Effector memory CD4-positive, alpha-beta T cell (primary cell): Measurements from ENCODE around the gene TIMP3.

Source experiments
- DNase-seq, 3 donors: peaks; one replicate each; pipeline ENCODE4 v3.0.0-alpha.2; 2020
- H3K27ac ChIP-seq: 2 replicates; pipeline ENCODE4 v1.7.0; 2013; ENCODE audit warnings: mild to moderate bottlenecking, low read length, moderate library complexity; ENCODE audit not compliant: insufficient read depth, poor library complexity, severe bottlenecking
- H3K27me3 ChIP-seq: replicated peaks from 2 replicates; pipeline ENCODE4 v1.7.0; 2013; ENCODE audit warnings: mild to moderate bottlenecking, low read length; ENCODE audit not compliant: insufficient read depth, control insufficient read depth, poor library complexity, severe bottlenecking
- H3K36me3 ChIP-seq: 2 replicates; pipeline ENCODE4 v1.7.0; 2013; ENCODE audit warnings: mild to moderate bottlenecking, low read length, moderate library complexity; ENCODE audit not compliant: control insufficient read depth, insufficient read depth
- H3K4me1 ChIP-seq: 2 replicates; pipeline ENCODE4 v1.7.0; 2013; ENCODE audit warnings: low read length, mild to moderate bottlenecking; ENCODE audit not compliant: control insufficient read depth, insufficient read depth, poor library complexity, severe bottlenecking
- H3K4me3 ChIP-seq: 2 replicates; pipeline ENCODE4 v1.7.0; 2013; ENCODE audit warnings: low read length, low read depth, mild to moderate bottlenecking; ENCODE audit not compliant: insufficient read depth, poor library complexity, severe bottlenecking
- H3K9me3 ChIP-seq: 2 replicates; pipeline ENCODE4 v1.7.0; 2013; ENCODE audit warnings: mild to moderate bottlenecking, low read length, moderate library complexity; ENCODE audit not compliant: control insufficient read depth

The TIMP3 gene

DNA sequence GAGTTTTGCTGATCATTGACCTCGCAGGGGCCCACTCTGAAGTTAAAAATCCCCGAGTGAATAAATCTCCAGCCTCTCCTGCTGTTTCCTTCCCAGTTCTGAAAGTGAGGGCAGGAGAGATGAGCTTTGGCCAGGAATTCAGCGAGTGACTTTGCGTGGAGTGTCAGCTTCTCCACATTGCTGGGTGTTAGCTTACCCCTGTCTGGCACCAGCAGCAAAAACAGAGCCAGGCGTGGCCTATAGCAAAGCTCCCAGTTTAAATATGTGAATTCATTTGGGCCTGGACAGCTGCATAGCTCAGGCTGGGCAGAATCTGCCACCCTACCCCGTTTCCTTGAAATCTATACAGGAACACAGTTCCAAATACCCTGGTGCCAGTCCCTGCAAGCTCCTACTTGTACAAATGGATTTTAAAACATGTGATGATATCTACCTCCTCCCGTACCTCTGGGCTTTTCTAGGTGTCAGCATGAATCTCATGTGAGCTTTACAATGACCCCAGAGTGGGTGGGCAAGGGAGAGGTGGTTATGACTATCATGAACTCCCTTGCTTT is 25.6 kb downstream of the TIMP3 start:
- Histone ChIP-seq H3K27ac (no peak overlapping the region), H3K27me3 (no peaks in the 10 kb centered on the region), H3K4me1 (no peaks in the 10 kb centered on the region), H3K9me3 (no peaks in the 10 kb centered on the region), H3K36me3 (no peaks in the 10 kb centered on the region), H3K4me3 (no peak overlapping the region)
- DNase-seq: no peak

DNA sequence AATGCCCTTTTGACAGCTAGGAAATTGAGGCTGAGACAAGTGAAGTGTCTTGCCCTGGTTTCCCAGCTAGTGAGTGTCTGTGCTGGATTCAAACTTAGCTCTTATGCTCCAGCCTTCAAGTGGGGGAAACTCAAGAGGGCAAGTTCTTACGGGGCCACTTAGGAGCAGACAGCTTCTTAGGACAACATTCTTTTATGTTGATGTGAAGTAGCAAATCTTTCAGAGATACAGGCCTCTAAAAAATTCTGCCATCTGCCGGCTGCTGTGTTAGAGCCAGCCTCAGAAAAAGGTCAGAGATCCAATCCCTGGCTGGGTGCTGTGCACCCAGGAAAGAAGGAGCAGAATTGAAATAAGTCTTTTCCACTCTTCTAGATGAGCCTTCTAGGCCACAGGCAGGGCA is 26.6 kb downstream of the TIMP3 start:
- Histone ChIP-seq H3K4me1 (no peaks in the 10 kb centered on the region), H3K9me3 (no peaks in the 10 kb centered on the region), H3K36me3 (no peaks in the 10 kb centered on the region), H3K4me3 (no peak overlapping the region), H3K27ac (no peak overlapping the region), H3K27me3 (no peaks in the 10 kb centered on the region)
- no peak for DNase-seq

DNA sequence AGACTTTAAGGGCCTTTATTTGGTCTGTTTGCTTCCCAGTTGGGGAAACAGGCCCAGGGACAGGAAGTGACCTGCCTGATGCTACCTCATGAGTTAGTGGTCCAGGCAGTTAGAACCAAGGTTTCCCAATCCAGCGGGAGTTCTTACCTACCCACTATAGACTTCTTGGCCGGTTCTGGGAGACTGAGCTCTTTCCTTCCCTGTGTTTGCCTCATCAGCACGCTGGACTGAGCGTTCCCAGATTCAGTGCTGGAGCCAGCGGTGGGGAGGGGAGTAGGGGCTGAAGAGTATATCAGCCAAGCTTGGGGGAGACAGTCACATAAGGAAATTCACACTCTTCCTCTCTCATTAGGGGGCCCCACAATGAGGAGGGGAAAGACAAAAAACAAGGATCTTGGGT is 27.1 kb downstream of the TIMP3 start:
- no peaks in the 10 kb centered on the region for H3K36me3 ChIP-seq
- no peaks in the 10 kb centered on the region for H3K27me3 ChIP-seq
- no peaks in the 10 kb centered on the region for H3K4me1 ChIP-seq
- H3K4me3 ChIP-seq: no peak overlapping the region
- no peaks in the 10 kb centered on the region for H3K9me3 ChIP-seq
- no peak overlapping the region for H3K27ac ChIP-seq
- no peak for DNase-seq

DNA sequence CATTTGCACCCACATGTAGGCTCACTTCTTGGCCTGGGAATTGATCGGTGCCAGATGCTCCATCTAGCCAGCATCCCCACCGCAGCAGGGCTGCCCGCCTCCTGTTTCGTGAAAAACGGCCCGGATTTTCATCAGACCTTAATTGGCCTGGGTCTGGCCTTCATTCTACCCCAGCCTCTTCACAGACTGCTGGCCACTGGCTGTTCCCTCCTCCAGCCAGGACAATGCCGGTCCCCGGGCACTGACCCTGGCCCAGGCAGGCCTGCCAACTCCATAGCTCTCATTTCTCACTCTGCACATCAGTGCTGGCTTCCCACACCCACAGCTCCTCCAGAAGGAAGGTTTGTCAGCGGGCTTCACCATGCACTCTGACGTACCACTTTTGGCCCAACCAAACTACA is 27.9 kb downstream of the TIMP3 start:
- Histone ChIP-seq H3K27ac (no peak overlapping the region), H3K4me1 (no peaks in the 10 kb centered on the region), H3K36me3 (no peaks in the 10 kb centered on the region), H3K4me3 (no peak overlapping the region), H3K27me3 (no peaks in the 10 kb centered on the region), H3K9me3 (no peaks in the 10 kb centered on the region)
- DNase-seq: no peak

DNA sequence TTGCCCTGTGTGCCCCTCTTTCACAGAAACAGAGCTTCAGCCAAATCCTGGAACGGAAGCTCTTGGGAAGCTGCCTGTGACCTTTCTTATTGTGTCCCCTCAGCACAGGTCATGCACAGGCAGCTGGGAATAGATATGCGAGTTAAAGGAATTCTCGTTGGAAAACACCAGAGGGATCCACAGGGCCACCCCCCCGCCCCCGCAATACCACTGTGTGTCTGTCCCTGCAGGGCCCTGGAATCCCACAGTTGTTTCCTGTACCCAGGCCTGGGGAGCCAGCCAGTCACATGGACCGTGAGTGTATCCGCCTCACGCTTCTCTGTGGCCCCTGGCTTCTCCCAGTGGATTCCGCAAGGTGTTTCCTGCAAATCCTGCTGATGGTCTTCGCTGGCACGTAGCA is 29.0 kb downstream of the TIMP3 start:
- DNase-seq: no peak
- no peaks in the 10 kb centered on the region for H3K4me1 ChIP-seq
- no peak overlapping the region for H3K4me3 ChIP-seq
- H3K27me3 ChIP-seq: no peaks in the 10 kb centered on the region
- H3K9me3 ChIP-seq: no peaks in the 10 kb centered on the region
- no peak overlapping the region for H3K27ac ChIP-seq
- no peaks in the 10 kb centered on the region for H3K36me3 ChIP-seq

DNA sequence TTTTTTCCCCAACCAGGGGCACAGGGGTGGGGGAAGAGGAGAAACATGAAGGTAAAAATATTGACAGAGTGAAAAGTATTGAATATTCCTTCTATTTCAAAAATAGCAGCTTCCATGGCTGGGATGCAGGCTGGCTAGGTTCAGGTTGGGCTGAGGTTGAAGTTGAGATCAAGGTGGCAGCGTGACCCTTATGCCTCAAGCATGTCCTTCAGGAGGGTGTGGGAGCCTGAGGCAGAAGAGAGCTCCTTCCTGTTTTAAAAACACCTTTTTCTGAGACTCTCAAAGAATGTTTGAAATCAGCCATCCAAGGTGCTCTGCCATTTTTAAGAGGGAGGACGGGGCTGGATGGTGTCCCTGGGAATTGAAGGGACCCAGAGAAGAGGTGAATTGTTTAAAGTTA is 29.5 kb downstream of the TIMP3 start:
- Histone ChIP-seq H3K4me1 (no peaks in the 10 kb centered on the region), H3K36me3 (no peaks in the 10 kb centered on the region), H3K9me3 (no peaks in the 10 kb centered on the region), H3K4me3 (no peak overlapping the region), H3K27ac (no peak overlapping the region), H3K27me3 (no peaks in the 10 kb centered on the region)
- no peak for DNase-seq

DNA sequence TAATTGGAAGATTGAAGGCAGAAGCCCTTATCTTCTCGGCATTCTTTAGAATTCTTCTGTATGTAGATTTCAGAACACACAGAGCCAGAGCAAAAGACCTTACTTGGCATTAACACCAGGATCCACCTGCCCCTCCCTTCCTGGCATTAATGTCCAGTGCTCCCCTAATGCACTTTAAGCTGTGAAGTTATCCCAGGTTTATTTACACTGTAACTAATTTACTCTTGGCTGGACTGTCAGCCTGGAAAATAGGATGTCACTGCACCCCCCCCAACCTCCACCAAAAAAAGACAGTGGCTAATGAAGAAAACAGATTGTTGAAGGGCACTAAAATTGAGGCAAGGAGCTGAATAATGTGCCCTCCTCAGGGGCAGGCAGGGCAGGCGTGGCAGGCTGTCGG is 30.1 kb downstream of the TIMP3 start:
- H3K4me1 ChIP-seq: no peaks in the 10 kb centered on the region
- no peak for DNase-seq
- H3K4me3 ChIP-seq: no peak overlapping the region
- no peaks in the 10 kb centered on the region for H3K9me3 ChIP-seq
- H3K27ac ChIP-seq: no peak overlapping the region
- H3K27me3 ChIP-seq: no peaks in the 10 kb centered on the region
- H3K36me3 ChIP-seq: no peaks in the 10 kb centered on the region

DNA sequence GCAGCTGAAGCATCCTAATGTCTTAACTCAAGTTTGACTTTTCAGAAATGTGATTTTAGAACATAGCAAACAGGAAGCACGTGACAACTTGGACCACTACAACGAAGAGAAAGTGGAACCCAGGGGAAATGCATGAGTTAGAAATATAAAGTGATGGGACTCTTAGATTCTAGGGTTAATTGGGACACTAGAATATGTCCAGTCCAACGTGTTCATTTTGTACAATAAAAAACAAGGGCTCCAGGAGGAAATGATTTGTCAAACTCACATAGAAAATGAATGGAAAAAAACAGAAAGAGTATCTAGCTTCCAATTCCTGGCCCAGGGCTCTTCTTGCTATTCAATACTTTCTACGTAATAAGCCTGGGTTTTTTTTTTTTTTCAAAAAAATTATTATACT is 30.7 kb downstream of the TIMP3 start:
- Histone ChIP-seq H3K4me3 (no peak overlapping the region), H3K9me3 (no peaks in the 10 kb centered on the region), H3K36me3 (no peaks in the 10 kb centered on the region), H3K27ac (no peak overlapping the region), H3K4me1 (no peaks in the 10 kb centered on the region), H3K27me3 (no peaks in the 10 kb centered on the region)
- DNase-seq: no peak

DNA sequence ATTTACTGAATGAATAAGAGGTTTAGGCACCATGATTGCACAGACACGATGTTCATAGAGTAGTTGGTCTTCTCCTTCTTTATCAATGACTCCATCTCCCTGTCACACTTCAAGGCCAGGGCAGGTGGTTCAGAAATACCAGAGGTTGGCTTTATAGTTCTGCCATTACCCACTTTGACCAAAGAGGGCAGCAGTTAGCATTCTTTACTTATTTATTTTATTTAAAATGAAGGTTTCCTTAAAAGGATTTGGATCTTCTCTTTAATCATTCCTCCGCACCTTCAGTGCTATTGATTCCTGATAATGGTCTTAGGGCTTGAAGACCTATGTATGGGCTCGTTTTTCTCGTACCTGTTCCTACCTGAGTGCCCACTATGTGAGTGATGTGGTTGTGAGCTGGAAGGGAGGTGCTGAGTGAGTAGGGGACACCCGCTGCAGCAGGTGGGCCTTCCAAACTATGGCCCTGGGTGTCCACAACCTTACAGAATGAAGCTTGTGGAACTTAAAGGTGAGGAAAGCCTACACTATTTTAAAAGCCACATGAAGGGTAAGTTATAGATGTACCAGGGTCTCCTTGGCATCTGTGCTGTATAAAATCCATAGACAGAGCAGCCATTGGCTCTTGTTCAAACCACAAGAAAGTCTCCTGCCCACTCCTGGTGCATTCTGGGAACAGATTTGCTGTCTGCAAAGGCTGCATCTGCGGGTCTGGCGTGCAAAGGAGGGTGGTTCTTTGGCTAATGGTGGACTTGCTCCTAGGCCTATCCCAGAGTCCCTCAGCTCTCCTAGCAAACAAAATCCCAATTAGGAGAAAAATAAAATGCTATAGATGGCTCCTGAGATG is 35.0 kb downstream of the TIMP3 start:
- H3K4me1 ChIP-seq: no peaks in the 10 kb centered on the region
- H3K36me3 ChIP-seq: no peaks in the 10 kb centered on the region
- no peaks in the 10 kb centered on the region for H3K9me3 ChIP-seq
- no peak overlapping the region for H3K27ac ChIP-seq
- H3K27me3 ChIP-seq: no peaks in the 10 kb centered on the region
- no peak overlapping the region for H3K4me3 ChIP-seq
- no peak for DNase-seq

DNA sequence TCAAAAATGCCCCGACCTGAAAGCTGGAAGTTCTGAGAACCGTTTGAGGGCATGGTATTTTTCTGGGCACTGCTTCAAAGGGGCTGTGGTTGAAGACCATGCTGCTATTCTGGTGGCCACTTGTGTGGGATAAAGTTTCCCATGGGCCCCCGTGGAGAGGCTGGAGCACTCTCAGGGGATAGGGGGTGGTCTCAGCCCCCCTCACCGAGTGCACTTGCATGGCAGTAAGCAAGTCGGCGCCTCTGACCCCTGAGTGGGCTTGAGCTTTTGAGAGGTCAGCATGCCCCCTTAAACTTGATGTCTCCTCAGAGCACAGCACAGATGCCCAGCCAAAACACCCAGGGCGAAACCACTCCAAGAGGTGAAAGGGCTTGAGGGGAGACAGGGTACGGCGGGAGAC is 35.6 kb downstream of the TIMP3 start:
- Histone ChIP-seq H3K4me1 (no peaks in the 10 kb centered on the region), H3K27ac (no peak overlapping the region), H3K9me3 (no peaks in the 10 kb centered on the region), H3K27me3 (no peaks in the 10 kb centered on the region), H3K4me3 (no peak overlapping the region), H3K36me3 (no peaks in the 10 kb centered on the region)
- no peak for DNase-seq
